HT-29 (cell line): ENCODE results near the gene CEACAM21. TPM values are rescaled to one million over a fixed set of nuclear protein-coding genes. Genes with fewer than 3 reads are reported as not detected.

Source experiments
- DNase-seq: peaks from one replicate; pipeline ENCODE4 v3.0.0-alpha.2; 2015; ENCODE audit warnings: low spot score
- total RNA-seq: library from RNA; depleted of rRNA; stranded (reverse); fragments of >200 nt; shearing (Covaris generic); gene quantifications from 2 replicates; pipeline ENCODE4 v1.2.3, GENCODE V29; 2014

Gene CEACAM21
- total RNA-seq, 1 experiment from 2014 or later, result not detected

DNA sequence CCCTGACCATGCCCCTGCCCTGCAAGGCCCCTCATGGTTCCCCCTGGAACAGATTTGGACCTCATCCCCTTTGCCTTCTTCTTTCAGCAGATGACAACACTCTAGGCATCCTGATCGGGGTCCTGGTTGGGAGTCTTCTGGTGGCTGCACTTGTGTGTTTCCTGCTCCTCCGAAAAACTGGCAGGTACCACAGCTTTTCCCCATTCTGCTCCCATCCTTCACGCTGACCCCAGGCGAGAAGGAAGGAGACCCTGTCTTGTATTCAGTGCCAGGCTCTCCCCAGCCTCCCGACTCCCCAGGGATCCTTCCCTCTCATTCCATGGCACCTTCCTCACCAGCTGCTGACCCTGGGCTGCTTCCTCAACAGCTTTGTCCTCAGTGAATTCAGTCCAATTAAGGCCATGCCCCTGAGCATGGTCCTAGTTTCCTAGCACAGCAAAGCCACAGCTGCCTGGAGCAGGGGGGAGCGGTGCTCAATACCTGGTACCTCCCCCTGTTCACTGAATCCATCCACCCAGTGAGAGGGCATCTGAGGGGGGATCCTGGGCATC is 8.4 kb downstream of the CEACAM21 start:
- DNase-seq, result no peak

DNA sequence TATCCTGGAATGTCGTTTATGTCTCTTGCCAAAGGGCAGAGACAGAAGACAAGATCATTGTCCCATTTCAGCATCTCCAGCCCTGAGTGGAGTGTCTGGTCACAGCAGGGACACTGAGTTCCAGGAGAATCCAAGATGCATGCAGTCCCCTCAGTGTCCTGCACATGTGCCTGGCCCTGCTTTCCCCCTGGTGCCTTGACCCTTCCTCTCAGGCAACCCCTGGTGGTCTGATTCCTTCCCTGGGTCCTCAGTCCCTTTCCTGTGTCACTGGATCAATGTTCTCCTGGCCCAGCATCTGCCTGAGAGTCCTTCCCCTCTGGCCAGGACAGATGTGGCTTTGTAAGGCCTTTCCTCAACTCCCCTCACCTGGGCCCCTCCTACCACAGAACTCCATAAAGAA is 9.0 kb downstream of the CEACAM21 start:
- DNase-seq, result no peak

DNA sequence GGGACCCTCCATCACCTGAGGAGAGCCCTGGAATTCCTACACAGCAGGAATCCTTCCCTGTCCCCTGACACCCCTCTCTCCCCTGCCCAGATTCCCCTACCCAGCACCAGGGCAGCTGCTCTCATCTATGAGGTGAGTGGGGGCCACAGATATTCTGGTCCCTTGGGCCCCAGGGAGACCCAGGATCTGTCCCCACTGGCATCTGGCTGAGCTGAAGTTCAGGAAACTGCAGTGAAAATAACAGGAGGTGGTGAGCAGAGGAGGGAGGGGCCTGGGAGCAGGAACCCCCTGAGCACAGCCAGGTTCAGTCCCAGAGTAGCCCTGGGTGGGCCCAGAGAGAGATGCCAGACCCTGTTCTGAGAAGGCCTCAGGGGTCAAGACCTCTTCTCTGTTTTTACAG is 10.1 kb downstream of the CEACAM21 start:
- no peak for DNase-seq

DNA sequence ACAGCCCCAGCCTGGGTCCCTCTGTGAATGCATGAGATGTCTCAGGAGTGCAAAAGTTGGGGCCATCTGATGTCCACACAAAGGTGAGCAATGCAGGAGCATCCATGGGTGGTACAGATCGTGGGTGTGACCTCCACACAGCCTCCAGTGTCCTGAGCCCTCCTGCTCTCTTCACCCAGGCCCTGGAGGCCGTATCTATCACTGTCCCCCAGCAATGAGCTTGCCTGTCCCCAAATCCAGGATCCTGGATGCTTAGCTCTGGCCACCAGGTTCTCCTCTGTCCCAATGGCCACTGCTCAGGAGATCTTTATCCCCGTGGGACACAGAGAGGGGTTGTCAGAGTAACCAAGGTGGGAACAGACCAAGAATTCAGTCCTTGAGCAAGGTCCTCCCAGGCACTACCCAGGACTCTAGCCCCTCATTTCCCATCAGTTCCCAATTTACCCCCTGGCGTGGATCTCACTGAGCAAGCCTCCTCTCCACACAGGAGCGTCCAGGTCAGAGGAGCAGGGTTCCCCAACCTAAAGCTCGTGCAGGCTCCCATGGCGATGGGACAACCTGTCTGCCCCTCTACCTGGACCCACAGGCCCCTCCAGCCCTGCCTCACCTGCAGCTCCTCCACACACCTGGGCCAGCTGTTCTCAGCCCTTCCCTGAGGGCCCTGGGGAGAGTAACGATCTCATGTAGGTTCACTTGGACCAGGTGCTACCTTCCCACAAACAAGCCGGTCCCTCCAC is 11.3 kb downstream of the CEACAM21 start:
- no peak for DNase-seq

DNA sequence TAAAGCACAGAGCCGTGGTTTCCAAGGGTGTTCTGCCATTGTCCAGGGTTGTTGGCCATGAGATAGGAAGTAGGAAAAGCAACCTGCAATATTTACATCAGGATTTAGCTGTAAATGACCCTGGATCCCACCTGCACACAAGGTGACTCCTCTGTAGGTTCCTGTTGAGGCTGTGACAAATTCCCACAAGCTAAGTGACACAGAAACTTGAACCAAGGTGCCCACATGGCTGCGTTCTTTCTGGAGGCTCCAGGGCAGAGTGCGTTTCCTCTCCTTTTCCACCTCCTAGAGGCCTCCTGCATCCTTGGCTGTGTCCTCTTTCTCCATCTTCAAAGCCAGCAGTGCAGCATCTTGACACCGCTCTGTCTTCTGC is 11.9 kb downstream of the CEACAM21 start:
- no peak for DNase-seq

DNA sequence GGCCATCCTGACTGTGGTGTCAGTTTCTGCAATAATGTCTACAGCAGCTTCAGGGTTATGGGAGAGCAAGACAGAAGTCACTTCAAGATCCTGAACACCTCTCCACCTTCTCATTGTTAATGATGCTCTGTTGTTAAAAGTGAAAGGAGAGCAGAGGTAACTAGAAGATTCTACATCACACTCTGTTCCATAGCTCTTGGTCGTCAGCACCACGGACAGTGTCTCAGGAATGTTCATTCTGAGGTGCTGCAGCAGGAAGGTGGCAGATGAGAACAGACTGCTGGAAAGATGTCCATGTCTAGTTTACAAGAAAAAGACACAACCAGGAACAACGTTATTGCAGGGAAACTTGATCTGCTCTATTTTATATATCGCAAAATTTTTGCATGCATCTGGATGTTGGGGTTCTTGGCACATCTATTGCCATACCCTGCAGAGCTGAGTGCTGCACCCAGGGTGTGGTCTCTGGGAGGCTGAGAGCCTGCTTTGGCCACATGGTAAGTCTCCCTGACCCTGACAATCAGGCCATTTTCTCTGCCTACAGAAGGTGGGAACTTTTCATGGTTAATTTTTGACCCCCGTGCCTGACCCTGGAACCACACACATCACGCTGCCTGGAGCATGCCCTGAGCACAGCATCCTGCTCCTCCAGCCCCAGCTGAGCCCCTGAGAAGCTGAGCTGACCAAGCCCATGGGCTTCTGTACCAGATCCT is 12.7 kb downstream of the CEACAM21 start:
- peak; percentile 76 for DNase-seq

DNA sequence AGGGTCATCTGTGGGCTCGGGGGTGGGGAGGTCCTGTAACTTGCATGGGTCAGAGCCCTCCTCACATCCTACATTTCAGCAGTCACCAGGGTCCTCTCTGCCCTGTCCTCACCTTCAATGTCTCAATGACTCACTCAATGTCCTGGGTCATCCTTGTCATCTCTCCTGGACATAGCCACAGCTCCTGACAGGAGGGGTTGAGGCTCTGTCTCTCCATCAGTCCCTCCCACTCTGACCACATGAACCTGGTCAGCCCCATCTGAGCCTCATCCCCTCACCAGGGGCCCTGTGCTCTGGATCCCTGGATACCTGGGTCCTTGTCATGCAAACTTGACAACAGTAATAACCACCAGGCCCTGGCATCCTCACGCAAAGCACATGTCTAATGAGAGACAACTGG is 13.4 kb downstream of the CEACAM21 start:
- no peak for DNase-seq

DNA sequence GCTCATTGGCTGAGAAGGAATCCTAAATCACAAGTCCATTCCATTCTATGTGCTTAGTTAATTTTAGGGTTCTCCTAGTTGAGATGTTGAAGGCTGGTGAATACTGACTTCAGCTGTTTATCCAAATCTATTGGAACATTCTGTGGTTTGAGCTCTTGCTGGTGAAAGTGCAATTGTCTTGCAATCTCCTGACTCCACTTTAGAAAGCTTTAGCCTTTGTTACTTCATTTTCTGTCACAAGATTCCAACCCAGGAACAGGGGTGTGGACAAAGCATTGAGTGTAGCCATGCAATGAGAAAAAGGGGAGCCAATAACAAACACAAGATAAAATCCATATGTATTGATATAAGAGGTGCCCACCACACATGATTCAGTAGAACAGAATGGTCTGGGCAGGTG is 15.0 kb downstream of the CEACAM21 start:
- DNase-seq, result no peak

DNA sequence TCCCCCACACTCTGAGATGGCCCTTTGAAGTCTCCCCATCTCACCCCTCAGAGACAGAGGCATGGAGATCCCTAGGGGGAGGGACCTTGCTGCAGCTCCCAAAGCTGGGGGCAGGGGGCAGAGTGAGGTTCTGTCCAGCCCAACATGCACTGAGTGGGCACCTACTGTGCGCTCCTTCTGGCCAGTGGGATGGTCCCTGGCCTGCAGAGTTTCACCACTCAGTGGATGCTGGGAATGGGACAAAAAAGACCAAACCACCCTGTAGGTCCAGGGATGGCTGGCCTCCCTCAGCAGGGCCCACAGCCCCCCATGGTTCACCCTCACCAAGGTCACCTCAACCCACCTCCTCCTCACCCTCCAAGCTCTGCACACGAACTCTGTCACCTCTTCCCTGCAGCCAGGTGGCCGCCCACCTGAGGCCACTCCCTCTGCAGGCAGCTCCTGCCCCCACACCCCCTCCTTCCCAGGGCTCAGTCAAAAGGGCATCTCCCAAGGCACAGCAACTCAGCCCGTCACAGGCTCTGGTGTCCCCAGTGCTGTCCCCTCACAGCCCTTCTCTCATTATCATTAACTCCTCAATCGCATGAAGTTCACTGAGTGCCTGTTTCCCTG is 16.1 kb downstream of the CEACAM21 start:
- no peak for DNase-seq

DNA sequence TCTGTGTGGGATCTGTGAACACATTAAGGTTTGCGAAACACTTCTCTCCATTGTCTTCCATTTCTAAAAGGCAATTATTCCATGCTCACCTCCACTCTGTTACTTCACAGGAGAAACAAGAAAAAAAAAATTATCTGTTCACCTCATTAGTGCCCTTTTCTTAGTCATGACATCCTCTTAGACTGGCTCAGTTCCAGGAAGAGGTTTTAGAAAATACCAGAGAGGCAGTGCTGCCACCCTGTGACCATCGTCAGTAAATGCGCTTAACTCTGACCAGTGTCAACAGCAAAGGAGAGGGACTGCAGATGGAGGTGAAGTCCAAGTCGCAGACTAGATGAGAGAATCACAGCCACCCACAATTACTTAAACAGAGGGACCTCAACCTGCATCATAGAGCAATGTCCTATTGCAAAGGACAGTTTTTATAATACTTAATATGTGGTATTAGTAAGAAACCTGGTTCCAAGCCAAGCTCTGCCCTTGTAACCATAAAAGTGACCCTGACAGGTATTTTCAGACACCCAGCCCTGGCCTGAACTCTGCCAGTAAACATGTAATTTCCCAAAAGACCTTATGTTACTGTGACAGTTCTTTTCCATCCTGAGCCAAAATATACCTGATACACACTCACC is 19.4 kb downstream of the CEACAM21 start:
- peak; percentile 95 for DNase-seq

DNA sequence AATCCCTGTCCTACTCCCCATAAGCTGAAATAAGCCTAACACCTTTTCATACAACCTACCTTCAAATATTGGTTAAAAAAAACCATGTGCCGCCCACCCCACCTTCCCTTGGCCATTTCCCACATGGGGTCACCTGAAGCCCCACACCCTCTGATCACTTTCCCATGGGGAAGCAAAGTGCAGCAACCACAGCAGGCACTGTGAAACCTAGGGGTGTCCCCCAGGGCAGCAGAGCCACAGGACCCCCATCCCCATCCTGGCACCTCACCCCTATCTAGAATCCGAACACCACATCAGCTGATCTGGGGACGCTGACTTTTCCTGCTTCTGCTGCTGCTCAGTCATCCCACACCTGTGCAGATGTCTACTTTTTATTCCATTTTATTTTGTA is 19.9 kb downstream of the CEACAM21 start:
- DNase-seq, result no peak

DNA sequence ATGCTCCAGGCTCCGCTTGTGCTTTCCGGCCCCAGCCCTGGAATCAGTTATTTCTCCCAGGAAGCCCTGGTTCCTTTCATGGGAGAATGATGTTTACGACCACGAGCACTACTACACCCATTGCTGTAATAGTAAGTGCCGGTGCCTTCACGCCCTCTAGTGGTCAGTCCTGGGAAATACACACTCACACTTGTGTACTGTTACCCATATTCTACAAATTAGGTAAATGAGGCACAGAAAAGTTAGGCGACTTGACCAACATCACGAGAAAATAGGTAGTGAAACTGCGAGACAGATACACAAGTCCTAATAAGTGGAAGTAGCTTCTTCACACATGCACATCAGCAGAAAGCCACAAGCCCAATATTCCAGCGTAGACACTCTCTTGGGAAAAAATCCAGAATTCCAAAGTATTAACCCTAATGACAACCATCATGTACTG is 21.7 kb downstream of the CEACAM21 start:
- peak; percentile 91 for DNase-seq

DNA sequence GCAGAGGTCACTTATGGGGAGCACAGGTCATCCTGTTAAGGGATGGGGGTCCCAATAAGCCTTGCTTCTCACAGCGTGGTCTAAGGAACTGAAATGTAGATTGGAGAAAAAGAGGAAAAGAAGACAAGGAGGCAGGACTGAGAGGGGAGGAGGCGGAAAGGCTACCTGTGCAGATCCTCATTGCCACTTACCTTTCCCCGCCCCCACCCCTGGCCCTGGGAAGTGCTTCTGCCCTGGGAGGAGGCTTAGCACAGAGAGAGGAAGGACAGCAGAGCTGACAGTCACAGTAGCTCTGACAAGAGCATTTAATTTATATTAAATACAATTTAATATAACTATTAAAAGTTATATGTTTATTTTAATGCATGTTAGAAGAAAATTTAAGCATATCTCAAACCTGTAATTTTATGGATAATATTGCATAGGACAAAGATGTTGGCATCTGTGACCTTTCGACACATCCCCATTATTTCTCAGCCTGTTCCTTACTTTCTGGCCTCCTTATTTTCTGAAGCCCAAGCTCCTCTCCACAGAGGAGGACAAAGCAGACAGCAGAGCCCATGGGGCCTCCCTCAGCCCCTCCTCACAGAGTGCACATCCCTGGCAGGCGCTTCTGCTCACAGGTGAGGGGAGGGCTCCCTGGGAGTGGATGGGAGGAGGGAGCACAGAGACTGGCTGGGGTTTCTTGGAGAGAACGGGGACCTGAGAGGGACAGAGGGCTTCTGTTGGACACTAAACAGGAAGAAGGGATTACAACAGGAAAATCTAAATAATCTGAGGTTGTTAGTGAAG is 23.4 kb downstream of the CEACAM21 start:
- DNase-seq, result no peak

DNA sequence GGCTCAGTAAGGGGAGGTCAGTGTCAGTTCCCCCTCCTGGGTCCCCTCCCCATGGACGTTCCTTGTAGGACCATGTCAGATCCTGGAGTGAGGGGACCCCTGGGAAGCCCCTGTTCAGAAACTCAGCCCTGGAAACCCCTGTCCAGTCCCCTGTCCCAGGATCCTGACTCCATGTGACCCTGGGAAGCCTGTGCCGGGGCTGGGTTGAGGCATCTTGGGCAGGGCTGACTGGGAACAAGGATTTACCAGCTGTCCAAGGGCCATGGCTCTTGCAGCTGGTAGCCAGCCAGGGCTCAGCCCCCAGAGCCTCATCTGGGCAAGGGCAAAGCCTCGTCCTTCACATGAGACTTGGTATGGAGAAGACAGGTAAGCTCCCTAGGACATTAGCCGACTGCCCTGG is 25.8 kb downstream of the CEACAM21 start:
- no peak for DNase-seq

DNA sequence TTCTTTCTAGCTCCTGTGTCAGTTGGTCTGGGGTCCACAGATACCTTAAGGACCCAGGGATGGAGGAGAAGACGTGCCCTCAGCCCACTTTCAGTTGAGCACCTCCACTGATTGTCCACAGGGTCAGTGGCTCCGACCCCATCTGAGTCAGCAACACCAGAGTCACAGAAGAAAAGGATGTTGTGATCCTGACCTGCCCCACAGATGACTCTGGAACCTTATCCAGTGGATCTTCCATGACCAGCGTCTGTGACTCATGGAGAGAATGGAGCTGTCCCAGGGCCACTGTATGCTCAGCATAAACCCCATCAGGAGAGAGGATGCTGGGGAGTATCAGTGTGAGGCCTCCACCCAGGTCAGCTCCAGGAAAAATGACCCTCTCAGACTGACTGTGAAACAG is 28.9 kb downstream of the CEACAM21 start:
- no peak for DNase-seq

DNA sequence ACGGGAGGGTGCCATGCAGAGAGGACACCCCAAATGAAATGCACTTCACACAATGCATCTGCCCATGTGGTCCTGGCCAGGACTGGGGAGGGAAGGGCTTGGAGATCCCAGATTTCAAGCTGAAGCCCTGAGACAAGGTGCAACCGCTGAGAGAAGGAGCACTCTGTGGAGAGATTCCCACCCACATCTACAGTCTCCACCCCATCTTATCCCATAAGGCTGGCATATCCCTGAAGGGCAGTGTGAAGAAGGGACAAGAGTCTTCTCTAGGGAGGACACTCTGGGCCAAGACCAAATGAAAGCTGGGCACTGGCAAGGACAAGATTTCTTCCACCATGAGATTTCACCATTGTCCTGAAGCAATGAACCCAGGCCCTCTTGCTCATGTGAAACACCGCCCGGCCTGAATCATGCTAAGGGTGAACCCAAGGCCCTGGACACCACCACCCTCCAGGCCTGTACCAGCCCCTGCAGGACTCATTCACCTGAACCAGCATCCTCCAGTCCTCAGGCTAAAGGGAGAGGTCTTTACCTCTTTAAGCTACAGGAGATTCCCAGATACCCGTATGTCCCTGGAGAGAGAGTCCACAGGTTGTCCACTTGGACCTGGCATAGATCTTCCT is 30.4 kb downstream of the CEACAM21 start:
- DNase-seq, result no peak

DNA sequence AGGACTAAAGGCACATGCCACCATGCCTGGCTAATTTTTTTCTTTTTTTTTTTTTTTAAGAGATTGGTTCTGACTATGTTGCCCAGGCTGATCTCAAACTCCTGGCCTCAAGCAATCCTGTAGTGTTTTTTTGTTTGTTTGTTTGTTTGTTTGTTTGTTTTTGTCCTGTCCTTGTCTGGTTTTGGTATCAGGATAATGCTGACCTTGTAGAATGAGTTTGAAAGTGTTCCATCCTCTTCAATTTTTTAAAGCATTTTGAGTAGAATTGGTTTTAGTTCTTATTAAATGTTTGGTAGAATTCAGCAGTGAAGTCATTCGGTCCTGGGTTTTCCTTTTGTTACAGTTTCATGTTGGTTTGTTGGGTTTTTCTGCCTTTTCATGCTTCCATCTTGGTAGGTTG is 31.7 kb downstream of the CEACAM21 start:
- DNase-seq, result no peak

DNA sequence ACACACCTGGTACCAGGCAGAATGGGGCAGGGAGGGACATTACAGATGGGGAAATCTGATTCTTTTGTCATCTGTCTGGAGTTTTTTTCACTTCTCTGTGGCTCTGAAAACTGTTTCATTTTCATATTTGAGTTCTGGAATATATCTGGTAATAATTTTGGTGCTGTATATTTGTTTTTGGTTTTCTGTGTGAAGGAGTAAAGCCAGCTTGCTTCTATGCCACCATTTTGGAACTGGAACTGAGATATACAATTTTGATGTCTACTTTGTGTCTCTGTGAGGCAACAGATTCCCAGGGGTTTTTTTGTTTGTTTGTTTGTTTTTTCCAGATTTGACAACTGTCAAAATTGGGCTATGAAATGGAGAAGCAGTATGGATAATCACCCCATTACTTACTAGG is 34.8 kb downstream of the CEACAM21 start:
- DNase-seq, result no peak

DNA sequence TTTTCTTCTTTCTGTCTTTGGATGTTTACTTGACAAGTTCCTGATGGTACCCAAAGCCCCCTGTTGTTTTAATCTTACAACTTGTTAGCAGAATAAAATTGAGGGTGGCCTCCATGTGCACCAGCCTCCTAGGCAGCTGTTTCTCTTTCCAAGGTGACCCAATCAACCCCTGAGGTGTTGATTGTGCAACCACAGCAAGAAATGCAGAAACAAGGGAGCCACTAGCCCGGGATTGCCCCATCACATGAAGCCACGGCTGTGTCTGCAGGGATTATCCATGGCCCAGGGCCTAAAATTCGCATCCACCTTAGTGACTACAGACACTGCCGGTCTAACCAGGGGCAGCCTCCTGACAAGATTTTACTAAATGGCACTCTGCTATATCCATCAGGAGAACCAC is 36.5 kb downstream of the CEACAM21 start:
- no peak for DNase-seq

DNA sequence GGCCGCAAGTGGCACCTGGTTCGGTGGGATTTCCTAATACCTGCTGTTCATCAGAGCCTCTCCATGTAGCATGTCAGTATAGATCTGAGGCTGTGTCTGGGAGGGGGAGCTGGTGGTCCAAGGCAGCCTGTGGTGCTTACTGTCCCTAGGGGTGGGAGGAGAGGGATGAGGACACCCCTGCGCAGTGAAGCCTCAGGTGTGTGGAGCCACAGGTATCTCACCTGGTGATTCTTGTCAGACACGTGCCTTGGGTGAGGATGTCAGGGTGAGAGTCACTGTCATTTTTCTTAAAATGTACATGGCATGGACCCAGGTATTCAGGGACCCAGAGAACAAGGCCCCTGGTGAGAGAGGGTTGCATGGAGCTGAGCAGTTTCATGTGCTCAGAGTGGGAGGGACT is 39.2 kb downstream of the CEACAM21 start:
- no peak for DNase-seq
